ENCODE results near the gene RHAG.

DNA sequence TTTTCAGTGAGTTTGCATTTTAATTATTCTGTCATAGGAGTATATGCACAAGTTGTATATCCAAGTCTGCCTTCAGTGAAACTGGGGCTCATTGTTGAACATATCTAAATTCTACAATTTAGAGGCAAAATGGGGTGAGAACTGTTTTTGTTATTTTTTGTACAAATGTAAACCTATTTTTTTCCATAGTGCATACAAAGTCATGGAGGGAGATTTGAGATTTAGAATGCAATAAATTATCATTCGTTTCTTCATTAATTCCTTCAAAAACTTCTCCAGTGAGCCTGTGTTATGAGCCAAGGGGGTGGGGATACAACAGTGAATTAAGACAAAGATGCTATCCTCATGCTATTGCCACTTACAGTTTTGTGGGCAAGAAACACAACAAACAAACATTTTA, 29.8 kb upstream of the RHAG start:
- TF ChIP-seq, protein P1, sequence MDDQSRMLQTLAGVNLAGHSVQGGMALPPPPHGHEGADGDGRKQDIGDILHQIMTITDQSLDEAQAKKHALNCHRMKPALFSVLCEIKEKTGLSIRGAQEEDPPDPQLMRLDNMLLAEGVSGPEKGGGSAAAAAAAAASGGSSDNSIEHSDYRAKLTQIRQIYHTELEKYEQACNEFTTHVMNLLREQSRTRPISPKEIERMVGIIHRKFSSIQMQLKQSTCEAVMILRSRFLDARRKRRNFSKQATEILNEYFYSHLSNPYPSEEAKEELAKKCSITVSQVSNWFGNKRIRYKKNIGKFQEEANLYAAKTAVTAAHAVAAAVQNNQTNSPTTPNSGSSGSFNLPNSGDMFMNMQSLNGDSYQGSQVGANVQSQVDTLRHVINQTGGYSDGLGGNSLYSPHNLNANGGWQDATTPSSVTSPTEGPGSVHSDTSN (CRISPR knock-in tag; IDR thresholded peaks at IDR 0.05) = no peak
- no peak for TF ChIP-seq ZNF248 (tag by site-specific recombination; IDR thresholded peaks at IDR 0.05)
- no peak for TF ChIP-seq ZEB2 (tag by site-specific recombination; IDR thresholded peaks at IDR 0.05)
- TF ChIP-seq BCL11B (tag by site-specific recombination; IDR thresholded peaks at IDR 0.05; ENCODE audit: low read depth) = no peak
- no peak for TF ChIP-seq ZNF140 (tag by site-specific recombination; IDR thresholded peaks at IDR 0.05)
- TF ChIP-seq, protein P2, sequence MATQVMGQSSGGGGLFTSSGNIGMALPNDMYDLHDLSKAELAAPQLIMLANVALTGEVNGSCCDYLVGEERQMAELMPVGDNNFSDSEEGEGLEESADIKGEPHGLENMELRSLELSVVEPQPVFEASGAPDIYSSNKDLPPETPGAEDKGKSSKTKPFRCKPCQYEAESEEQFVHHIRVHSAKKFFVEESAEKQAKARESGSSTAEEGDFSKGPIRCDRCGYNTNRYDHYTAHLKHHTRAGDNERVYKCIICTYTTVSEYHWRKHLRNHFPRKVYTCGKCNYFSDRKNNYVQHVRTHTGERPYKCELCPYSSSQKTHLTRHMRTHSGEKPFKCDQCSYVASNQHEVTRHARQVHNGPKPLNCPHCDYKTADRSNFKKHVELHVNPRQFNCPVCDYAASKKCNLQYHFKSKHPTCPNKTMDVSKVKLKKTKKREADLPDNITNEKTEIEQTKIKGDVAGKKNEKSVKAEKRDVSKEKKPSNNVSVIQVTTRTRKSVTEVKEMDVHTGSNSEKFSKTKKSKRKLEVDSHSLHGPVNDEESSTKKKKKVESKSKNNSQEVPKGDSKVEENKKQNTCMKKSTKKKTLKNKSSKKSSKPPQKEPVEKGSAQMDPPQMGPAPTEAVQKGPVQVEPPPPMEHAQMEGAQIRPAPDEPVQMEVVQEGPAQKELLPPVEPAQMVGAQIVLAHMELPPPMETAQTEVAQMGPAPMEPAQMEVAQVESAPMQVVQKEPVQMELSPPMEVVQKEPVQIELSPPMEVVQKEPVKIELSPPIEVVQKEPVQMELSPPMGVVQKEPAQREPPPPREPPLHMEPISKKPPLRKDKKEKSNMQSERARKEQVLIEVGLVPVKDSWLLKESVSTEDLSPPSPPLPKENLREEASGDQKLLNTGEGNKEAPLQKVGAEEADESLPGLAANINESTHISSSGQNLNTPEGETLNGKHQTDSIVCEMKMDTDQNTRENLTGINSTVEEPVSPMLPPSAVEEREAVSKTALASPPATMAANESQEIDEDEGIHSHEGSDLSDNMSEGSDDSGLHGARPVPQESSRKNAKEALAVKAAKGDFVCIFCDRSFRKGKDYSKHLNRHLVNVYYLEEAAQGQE (tag by site-specific recombination; IDR thresholded peaks at IDR 0.05) = no peak
- TF ChIP-seq, protein P3, sequence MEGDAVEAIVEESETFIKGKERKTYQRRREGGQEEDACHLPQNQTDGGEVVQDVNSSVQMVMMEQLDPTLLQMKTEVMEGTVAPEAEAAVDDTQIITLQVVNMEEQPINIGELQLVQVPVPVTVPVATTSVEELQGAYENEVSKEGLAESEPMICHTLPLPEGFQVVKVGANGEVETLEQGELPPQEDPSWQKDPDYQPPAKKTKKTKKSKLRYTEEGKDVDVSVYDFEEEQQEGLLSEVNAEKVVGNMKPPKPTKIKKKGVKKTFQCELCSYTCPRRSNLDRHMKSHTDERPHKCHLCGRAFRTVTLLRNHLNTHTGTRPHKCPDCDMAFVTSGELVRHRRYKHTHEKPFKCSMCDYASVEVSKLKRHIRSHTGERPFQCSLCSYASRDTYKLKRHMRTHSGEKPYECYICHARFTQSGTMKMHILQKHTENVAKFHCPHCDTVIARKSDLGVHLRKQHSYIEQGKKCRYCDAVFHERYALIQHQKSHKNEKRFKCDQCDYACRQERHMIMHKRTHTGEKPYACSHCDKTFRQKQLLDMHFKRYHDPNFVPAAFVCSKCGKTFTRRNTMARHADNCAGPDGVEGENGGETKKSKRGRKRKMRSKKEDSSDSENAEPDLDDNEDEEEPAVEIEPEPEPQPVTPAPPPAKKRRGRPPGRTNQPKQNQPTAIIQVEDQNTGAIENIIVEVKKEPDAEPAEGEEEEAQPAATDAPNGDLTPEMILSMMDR (tag by site-specific recombination; IDR thresholded peaks at IDR 0.05) = no peak
- TF ChIP-seq, protein P4, sequence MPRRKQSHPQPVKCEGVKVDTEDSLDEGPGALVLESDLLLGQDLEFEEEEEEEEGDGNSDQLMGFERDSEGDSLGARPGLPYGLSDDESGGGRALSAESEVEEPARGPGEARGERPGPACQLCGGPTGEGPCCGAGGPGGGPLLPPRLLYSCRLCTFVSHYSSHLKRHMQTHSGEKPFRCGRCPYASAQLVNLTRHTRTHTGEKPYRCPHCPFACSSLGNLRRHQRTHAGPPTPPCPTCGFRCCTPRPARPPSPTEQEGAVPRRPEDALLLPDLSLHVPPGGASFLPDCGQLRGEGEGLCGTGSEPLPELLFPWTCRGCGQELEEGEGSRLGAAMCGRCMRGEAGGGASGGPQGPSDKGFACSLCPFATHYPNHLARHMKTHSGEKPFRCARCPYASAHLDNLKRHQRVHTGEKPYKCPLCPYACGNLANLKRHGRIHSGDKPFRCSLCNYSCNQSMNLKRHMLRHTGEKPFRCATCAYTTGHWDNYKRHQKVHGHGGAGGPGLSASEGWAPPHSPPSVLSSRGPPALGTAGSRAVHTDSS (tag by site-specific recombination; IDR thresholded peaks at IDR 0.05) = no peak
- TF ChIP-seq, protein P5, sequence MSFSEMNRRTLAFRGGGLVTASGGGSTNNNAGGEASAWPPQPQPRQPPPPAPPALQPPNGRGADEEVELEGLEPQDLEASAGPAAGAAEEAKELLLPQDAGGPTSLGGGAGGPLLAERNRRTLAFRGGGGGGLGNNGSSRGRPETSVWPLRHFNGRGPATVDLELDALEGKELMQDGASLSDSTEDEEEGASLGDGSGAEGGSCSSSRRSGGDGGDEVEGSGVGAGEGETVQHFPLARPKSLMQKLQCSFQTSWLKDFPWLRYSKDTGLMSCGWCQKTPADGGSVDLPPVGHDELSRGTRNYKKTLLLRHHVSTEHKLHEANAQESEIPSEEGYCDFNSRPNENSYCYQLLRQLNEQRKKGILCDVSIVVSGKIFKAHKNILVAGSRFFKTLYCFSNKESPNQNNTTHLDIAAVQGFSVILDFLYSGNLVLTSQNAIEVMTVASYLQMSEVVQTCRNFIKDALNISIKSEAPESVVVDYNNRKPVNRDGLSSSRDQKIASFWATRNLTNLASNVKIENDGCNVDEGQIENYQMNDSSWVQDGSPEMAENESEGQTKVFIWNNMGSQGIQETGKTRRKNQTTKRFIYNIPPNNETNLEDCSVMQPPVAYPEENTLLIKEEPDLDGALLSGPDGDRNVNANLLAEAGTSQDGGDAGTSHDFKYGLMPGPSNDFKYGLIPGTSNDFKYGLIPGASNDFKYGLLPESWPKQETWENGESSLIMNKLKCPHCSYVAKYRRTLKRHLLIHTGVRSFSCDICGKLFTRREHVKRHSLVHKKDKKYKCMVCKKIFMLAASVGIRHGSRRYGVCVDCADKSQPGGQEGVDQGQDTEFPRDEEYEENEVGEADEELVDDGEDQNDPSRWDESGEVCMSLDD (tag by site-specific recombination; IDR thresholded peaks at IDR 0.05) = no peak
- TF ChIP-seq MYNN (tag by site-specific recombination; IDR thresholded peaks at IDR 0.05; ENCODE audit: borderline replicate concordance) = no peak

Measured in HEK293 (cell line).